Measurements from ENCODE around the gene RNPS1. TPM values are rescaled to one million over a fixed set of nuclear protein-coding genes. Genes with fewer than 3 reads are reported as not detected.
A peak's percentile ranks its signal among the peaks of the same experiment; 100 is the strongest.

Gene RNPS1
- total and polyA plus RNA-seq, 7 experiments from 2014 or later: 136 to 293 (median 220) TPM

DNA sequence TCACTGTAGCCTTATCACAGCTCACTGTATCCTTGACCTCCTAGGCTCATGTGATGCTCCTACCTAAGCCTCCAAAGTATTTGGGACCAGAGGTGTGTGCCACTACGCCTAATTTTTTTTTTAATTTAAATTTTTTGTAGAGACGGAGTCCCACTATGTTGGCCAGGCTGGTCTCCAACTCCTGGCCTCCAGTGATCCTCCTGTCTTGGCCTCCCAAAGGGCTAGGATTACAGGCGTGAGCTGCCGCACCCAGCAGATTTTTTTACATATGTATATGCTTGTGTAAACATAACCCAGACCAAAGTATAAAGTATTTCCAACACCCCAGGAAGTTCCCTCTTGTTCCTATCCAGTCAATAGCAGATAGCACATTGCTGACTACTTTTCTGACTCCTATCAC is 51.6 kb downstream of the RNPS1 start:
- Histone ChIP-seq H3K27me3 (ENCODE audit: control insufficient read depth in 2 of 2, insufficient read depth in 2 of 2, low read length in 2 of 2) (no peaks in the 10 kb centered on the region), H3K4me3 (ENCODE audit: low read length) (no peak overlapping the region), H3K4me1 (ENCODE audit: control insufficient read depth in 2 of 2, insufficient read depth in 2 of 2, low read length in 2 of 2) (peaks cover 14 to 16% of the 10 kb centered on the region in 2 donors), H3K9me3 (ENCODE audit: control insufficient read depth in 2 of 3, low read length in 3 of 3) (no peaks in the 10 kb centered on the region), H3K27ac (ENCODE audit: low read depth, low read length) (no peak overlapping the region), H3K36me3 (ENCODE audit: control insufficient read depth in 2 of 3, insufficient read depth in 3 of 3, low read length in 3 of 3) (no peaks in the 10 kb centered on the region)
- CTCF ChIA-PET: interaction anchor here (1.3 kb wide), 1 partner anchor 22 kb away, joined by 3 read pairs; no protein-coding TSS in a partner anchor
- H3K4me1 Mint-ChIP-seq: peaks cover 11 to 21% (median 17%) of the 10 kb centered on the region in 7 donors
- DNase-seq (no peak), ATAC-seq (no peak)
- peak overlapping the region; percentile 27 to 89 (median 52) for H3K4me3 Mint-ChIP-seq
- H3K9me3 Mint-ChIP-seq: peaks cover 0 to 1% (median 0%) of the 10 kb centered on the region in 11 donors
- H3K36me3 Mint-ChIP-seq: no peaks in the 10 kb centered on the region
- no peaks in the 10 kb centered on the region for H3K27me3 Mint-ChIP-seq
- intact Hi-C loops (cut with micrococcal nuclease): no loop called here
- POLR2A ChIA-PET: interaction anchor here (1.2 to 3.8 kb wide), 3 partner anchors 10 to 252 kb away, joined by 3 to 50 read pairs (median 5); partner anchors contain the start of genes MLST8 and RPS2
- peak overlapping the region in 2 of 9 donors; percentile 22 to 66 for H3K27ac Mint-ChIP-seq

DNA sequence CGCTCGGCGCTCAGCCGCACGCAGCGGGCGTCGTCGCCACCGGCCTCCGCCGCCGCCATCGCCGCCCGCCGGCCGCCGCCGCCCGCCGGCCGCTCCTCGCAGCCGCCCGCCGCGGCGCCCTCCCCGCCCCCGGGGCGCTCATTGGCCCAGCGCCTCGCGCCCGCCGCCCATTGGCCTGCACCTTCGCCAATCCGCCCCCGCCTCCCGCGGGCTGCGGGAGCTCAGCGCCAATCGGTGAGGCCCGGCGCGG is 53.3 kb downstream of the RNPS1 start, which contains the start of gene PGP:
TSS of gene PGP (minus strand) at position 122 of the 250 bp plus-strand sequence. CDS start at position 59, 63 bp downstream.
- intact Hi-C loops (cut with micrococcal nuclease): loop anchor here in 1 of 2 donors (2.0 kb wide), 2 partner anchors 54 to 250 kb away; partner anchors contain the start of genes RNPS1 and RPS2
- DNase-seq (no peak), ATAC-seq (peak; percentile 95)
- Histone ChIP-seq H3K27ac (ENCODE audit: low read depth, low read length) (peak within 1 kb of the TSS; percentile 85), H3K36me3 (ENCODE audit: control insufficient read depth in 2 of 3, insufficient read depth in 3 of 3, low read length in 3 of 3) (peaks cover 0 to 7% (median 0%) of the 10 kb centered on the region in 3 experiments), H3K4me3 (ENCODE audit: low read length) (peak within 1 kb of the TSS; percentile 90), H3K9me3 (ENCODE audit: control insufficient read depth in 2 of 3, low read length in 3 of 3) (no peaks in the 10 kb centered on the region), H3K4me1 (ENCODE audit: control insufficient read depth in 2 of 2, insufficient read depth in 2 of 2, low read length in 2 of 2) (peaks cover 14 to 16% of the 10 kb centered on the region in 2 donors), H3K27me3 (ENCODE audit: control insufficient read depth in 2 of 2, insufficient read depth in 2 of 2, low read length in 2 of 2) (no peaks in the 10 kb centered on the region)
- Mint-ChIP-seq H3K27me3 (no peaks in the 10 kb centered on the region), H3K4me3 (peak within 1 kb of the TSS; percentile 77 to 94 (median 88)), H3K36me3 (no peaks in the 10 kb centered on the region), H3K9me3 (peaks cover 0 to 1% (median 0%) of the 10 kb centered on the region in 11 donors), H3K4me1 (peaks cover 11 to 21% (median 17%) of the 10 kb centered on the region in 7 donors), H3K27ac (peak within 1 kb of the TSS; percentile 45 to 92 (median 88))
- CTCF ChIA-PET: interaction anchor here (1.2 kb wide), 1 partner anchor 54 kb away, joined by 4 read pairs; no protein-coding TSS in a partner anchor
- POLR2A ChIA-PET: interaction anchor here (0.6 to 3.8 kb wide), 21 partner anchors 8 to 1498 kb away, joined by 3 to 50 read pairs (median 4); partner anchors contain the start of genes AMDHD2, ATP6V0C, E4F1 and ECI1

DNA sequence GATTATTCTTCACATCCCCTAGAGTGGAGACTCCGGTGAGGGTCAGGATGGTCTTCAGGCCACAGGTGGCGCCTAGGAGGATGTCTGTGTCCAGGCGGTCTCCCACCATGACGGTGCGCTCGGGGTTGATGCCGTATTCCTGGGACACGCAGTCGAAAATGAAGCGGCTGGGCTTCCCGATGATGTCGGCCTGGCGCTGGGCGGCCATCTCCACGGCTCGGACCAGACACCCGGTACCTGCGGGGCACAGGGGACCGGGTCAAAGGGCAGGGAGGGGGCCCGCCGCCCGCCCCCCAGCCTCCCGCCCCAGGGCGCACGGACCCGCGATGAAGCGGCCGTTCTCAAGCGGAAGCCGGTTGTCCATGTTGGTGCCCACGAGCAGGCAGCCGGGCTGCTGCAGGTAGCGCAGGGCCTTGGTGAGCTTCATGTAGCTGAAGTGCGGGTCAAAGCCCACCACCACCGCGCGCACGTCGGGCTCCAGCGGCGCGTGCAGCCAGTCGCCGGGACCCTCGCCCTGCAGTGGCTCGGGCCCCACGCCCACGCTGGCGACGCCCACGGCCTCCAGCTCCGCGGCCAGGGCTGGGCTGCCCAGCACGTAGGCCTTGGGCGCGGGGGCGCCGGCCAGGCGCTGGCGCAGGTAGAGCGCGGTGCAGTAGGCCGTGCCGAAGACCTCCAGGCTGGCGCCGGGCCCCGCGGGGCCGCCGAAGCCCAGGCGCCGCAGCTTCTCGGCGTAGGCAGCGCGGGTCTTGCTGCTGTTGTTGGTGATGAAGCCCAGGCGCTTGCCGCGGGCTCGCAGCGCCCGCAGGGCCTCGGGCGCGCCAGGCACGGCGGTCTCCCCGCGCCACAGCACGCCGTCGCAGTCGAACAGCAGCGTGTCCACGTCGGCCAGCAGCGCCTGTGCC is 53.9 kb downstream of the RNPS1 start:
- Mint-ChIP-seq H3K9me3 (peaks cover 0 to 1% (median 0%) of the 10 kb centered on the region in 11 donors), H3K36me3 (no peaks in the 10 kb centered on the region), H3K27ac (peak overlapping the region in 3 of 9 donors; percentile 68 to 79 (median 71)), H3K4me1 (peaks cover 11 to 21% (median 17%) of the 10 kb centered on the region in 7 donors), H3K4me3 (peak overlapping the region; percentile 65 to 88 (median 79)), H3K27me3 (no peaks in the 10 kb centered on the region)
- DNase-seq: peak in 1 of 9 donors; percentile 60
- ChIA-PET POLR2A (interaction anchor here (0.6 to 3.8 kb wide), 20 partner anchors 8 to 1498 kb away, joined by 3 to 50 read pairs (median 4); partner anchors contain the start of genes AMDHD2, ATP6V0C, E4F1 and ECI1), CTCF (interaction anchor here (1.2 kb wide), 1 partner anchor 55 kb away, joined by 4 read pairs; no protein-coding TSS in a partner anchor)
- Histone ChIP-seq H3K36me3 (ENCODE audit: control insufficient read depth in 2 of 3, insufficient read depth in 3 of 3, low read length in 3 of 3) (peaks cover 0 to 12% (median 0%) of the 10 kb centered on the region in 3 experiments), H3K4me3 (ENCODE audit: low read length) (peak overlapping the region; percentile 65), H3K27me3 (ENCODE audit: control insufficient read depth in 2 of 2, insufficient read depth in 2 of 2, low read length in 2 of 2) (no peaks in the 10 kb centered on the region), H3K27ac (ENCODE audit: low read depth, low read length) (peak overlapping the region; percentile 73), H3K9me3 (ENCODE audit: control insufficient read depth in 2 of 3, low read length in 3 of 3) (no peaks in the 10 kb centered on the region), H3K4me1 (ENCODE audit: control insufficient read depth in 2 of 2, insufficient read depth in 2 of 2, low read length in 2 of 2) (peaks cover 14 to 16% of the 10 kb centered on the region in 2 donors)
- ATAC-seq: no peak
- intact Hi-C loops (cut with micrococcal nuclease): loop anchor here in 1 of 2 donors (2.0 kb wide), 2 partner anchors 55 to 249 kb away; partner anchors contain the start of genes RNPS1 and RPS2

DNA sequence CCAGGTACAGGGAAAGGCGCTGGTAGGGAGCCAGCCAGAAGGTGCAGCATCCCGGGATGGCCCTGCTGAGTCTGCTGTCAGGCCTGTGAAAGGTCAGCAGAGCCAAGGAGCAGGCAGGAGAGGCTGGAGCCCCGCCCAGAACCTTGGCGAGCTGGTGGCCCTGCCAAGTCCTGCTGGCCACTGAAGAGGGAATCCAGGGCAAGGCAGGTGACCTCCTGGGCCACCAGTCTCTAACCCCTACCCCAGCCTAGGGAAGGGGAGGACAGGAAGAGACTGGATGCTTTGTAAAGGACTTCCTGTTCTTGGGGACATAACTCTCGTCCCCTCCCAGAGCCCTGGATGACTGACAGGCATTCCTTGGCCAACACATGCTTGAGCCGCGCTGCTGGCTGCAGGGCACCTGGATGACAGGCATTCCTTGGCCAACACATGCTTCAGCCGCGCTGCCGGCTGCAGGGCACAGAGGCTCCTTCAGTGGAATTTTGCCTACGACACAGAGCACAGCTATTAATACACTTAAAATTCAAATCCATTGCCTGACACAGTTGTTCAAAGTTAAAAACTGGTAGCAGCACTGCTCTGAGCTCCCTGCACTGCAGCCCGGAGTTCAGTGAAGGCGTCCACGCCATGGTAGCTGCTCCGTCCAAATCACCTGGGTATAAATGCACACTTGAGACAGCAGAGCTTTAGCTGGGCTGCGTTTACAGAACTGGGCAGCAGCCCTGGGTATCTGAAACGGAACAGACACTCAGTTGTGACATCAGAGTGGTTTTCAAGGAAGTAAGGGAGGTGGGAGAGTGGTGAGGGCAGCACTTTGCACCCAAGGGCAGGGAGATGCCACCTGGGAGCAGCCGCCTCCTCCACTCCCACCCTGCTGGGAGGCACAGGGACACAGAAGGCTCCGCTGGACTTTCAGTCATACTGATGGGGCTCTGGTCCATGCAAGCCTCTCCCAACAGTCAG is 55.3 kb downstream of the RNPS1 start:
- no peak overlapping the region for H3K27ac ChIP-seq (ENCODE audit: low read depth, low read length)
- CTCF ChIA-PET: no interaction called here
- peak overlapping the region in 5 of 9 donors; percentile 26 to 71 (median 67) for H3K27ac Mint-ChIP-seq
- H3K4me3 ChIP-seq (ENCODE audit: low read length): no peak overlapping the region
- no peaks in the 10 kb centered on the region for H3K9me3 ChIP-seq (ENCODE audit: control insufficient read depth in 2 of 3, low read length in 3 of 3)
- H3K4me1 ChIP-seq (ENCODE audit: control insufficient read depth in 2 of 2, insufficient read depth in 2 of 2, low read length in 2 of 2): peaks cover 14 to 16% of the 10 kb centered on the region in 2 donors
- no peaks in the 10 kb centered on the region for H3K27me3 ChIP-seq (ENCODE audit: control insufficient read depth in 2 of 2, insufficient read depth in 2 of 2, low read length in 2 of 2)
- H3K4me3 Mint-ChIP-seq: peak overlapping the region; percentile 65 to 81 (median 76)
- POLR2A ChIA-PET: interaction anchor here (0.9 kb wide), 1 partner anchor 9 kb away, joined by 3 read pairs; no protein-coding TSS in a partner anchor
- H3K36me3 ChIP-seq (ENCODE audit: control insufficient read depth in 2 of 3, insufficient read depth in 3 of 3, low read length in 3 of 3): peaks cover 0 to 27% (median 6%) of the 10 kb centered on the region in 3 experiments
- intact Hi-C loops (cut with micrococcal nuclease): no loop called here
- ATAC-seq (no peak), DNase-seq (no peak)
- peaks cover 11 to 24% (median 20%) of the 10 kb centered on the region in 7 donors for H3K4me1 Mint-ChIP-seq
- no peaks in the 10 kb centered on the region for H3K27me3 Mint-ChIP-seq
- H3K9me3 Mint-ChIP-seq: peaks cover 0 to 1% (median 0%) of the 10 kb centered on the region in 11 donors
- H3K36me3 Mint-ChIP-seq: peaks cover 0 to 4% (median 2%) of the 10 kb centered on the region in 5 donors

DNA sequence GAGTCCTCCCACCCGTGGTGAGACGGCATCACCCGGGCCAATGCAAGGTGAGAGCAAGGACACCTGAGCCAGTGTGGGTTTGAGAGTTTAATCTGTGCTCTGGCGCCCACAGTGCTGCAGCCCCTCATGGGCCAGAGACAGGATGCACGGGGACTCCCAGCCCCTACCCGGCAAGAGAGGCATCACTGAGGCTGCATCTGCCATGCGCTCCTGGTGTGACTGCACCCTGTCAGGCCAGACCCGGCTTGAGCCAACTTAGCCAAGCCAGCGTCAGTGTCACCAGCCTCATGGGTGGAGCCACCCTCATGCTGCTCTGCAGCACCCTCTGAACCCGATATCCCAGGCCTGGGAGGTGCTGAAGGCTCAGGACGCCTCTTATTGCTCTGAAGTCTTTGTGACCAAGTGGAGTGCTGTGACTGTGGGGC is 56.0 kb downstream of the RNPS1 start:
- Histone ChIP-seq H3K4me1 (ENCODE audit: control insufficient read depth in 2 of 2, insufficient read depth in 2 of 2, low read length in 2 of 2) (peaks cover 14 to 16% of the 10 kb centered on the region in 2 donors), H3K9me3 (ENCODE audit: control insufficient read depth in 2 of 3, low read length in 3 of 3) (no peaks in the 10 kb centered on the region), H3K27ac (ENCODE audit: low read depth, low read length) (no peak overlapping the region), H3K4me3 (ENCODE audit: low read length) (no peak overlapping the region), H3K36me3 (ENCODE audit: control insufficient read depth in 2 of 3, insufficient read depth in 3 of 3, low read length in 3 of 3) (peaks cover 0 to 34% (median 9%) of the 10 kb centered on the region in 3 experiments), H3K27me3 (ENCODE audit: control insufficient read depth in 2 of 2, insufficient read depth in 2 of 2, low read length in 2 of 2) (no peaks in the 10 kb centered on the region)
- ChIA-PET CTCF (no interaction called here), POLR2A (interaction anchor here (1.3 kb wide), 1 partner anchor 57 kb away, joined by 3 read pairs; the partner anchor contains the start of gene TRAF7)
- no peaks in the 10 kb centered on the region for H3K27me3 Mint-ChIP-seq
- H3K9me3 Mint-ChIP-seq: peaks cover 0 to 1% (median 0%) of the 10 kb centered on the region in 11 donors
- no peak for DNase-seq
- H3K4me1 Mint-ChIP-seq: peaks cover 11 to 31% (median 25%) of the 10 kb centered on the region in 7 donors
- no peak for ATAC-seq
- intact Hi-C loops (cut with micrococcal nuclease): no loop called here
- peak overlapping the region in 2 of 9 donors; percentile 12 to 28 for H3K27ac Mint-ChIP-seq
- H3K36me3 Mint-ChIP-seq: peaks cover 0 to 7% (median 5%) of the 10 kb centered on the region in 5 donors
- H3K4me3 Mint-ChIP-seq: peak overlapping the region in 4 of 10 donors; percentile 25 to 51 (median 40)

All from naive thymus-derived CD4-positive, alpha-beta T cell (primary cell).